Dorsolateral prefrontal cortex (tissue), 118 donors: ENCODE data around the gene THRA. TPM values are rescaled to one million over a fixed set of nuclear protein-coding genes. Genes with fewer than 3 reads are reported as not detected.

Source experiments
- microRNA-seq, 43 experiments: library from miRNA; unstranded; fragments of <30 nt; microRNA quantifications; one replicate each; pipeline ENCODE4 v1.2.0, GENCODE V29; 2022
- total RNA-seq, 120 experiments: library from RNA; stranded (reverse); gene quantifications; one replicate each; pipeline versions ENCODE4 v1.2.3 to v1.2.4, GENCODE V29; 2022

THRA gene
- total RNA-seq, 120 experiments from 2014 or later: 178 to 301 (median 231) TPM

Small RNA genes within 50 kb of the gene (microRNA-seq; reads per million reads assigned to microRNA genes)
- gene MIR6884: 0 to 2.3 (median 0.44) reads per million in 43 experiments

Other genes with a start within 250 kb of the THRA start
- gene IKZF3, start 198.7 kb upstream of the THRA start, total RNA-seq: 1 to 10 TPM in 85 of 120 experiments, under 1 TPM in 35; 0.35 to 5.2 (median 1.4) TPM
- not detected for gene ZPBP2, start 194.8 kb upstream of the THRA start, total RNA-seq
- 10 to 100 TPM in 118 of 120 experiments, 1 to 10 TPM in 2; 8.8 to 58.3 (median 24.9) TPM for gene GSDMB, start 144.3 kb upstream of the THRA start, total RNA-seq
- 10 to 100 TPM; 42.7 to 90.1 (median 58.8) TPM for gene ORMDL3, start 135.4 kb upstream of the THRA start, total RNA-seq
- gene LRRC3C, start 135.2 kb upstream of the THRA start, total RNA-seq: under 1 TPM in 6 of 120 experiments, not detected in 114; 0.47 to 1.00 (median 0.60) TPM
- gene GSDMA, start 100.0 kb upstream of the THRA start, total RNA-seq: 1 to 10 TPM in 1 of 120 experiments, under 1 TPM in 5, not detected in 114; 0.22 to 1.3 (median 0.35) TPM
- 100 to 1,000 TPM in 50 of 120 experiments, 10 to 100 TPM in 70; 70.5 to 136 (median 98.5) TPM for gene PSMD3, start 82.2 kb upstream of the THRA start, total RNA-seq
- gene CSF3, start 47.5 kb upstream of the THRA start, total RNA-seq: 100 to 1,000 TPM in 1 of 120 experiments, 10 to 100 TPM in 8, 1 to 10 TPM in 30, under 1 TPM in 25, not detected in 56; 0.30 to 105 (median 1.8) TPM
- 100 to 1,000 TPM in 59 of 120 experiments, 10 to 100 TPM in 61; 59.5 to 156 (median 99.1) TPM for gene MED24, start 8.6 kb upstream of the THRA start, total RNA-seq
- 10 to 100 TPM; 26.9 to 97.0 (median 62.1) TPM for gene NR1D1, start 37.6 kb downstream of the THRA start, total RNA-seq
- gene MSL1, start 59.0 kb downstream of the THRA start, total RNA-seq: 100 to 1,000 TPM in 116 of 120 experiments, 10 to 100 TPM in 4; 87.8 to 143 (median 120) TPM
- 100 to 1,000 TPM in 119 of 120 experiments, 10 to 100 TPM in 1; 95.0 to 216 (median 136) TPM for gene CASC3, start 77.6 kb downstream of the THRA start, total RNA-seq
- gene RAPGEFL1, start 114.5 kb downstream of the THRA start, total RNA-seq: 100 to 1,000 TPM in 59 of 120 experiments, 10 to 100 TPM in 61; 31.7 to 151 (median 99.5) TPM
- 100 to 1,000 TPM in 2 of 120 experiments, 10 to 100 TPM in 118; 48.9 to 103 (median 73.2) TPM for gene WIPF2, start 156.3 kb downstream of the THRA start, total RNA-seq
- 10 to 100 TPM in 12 of 120 experiments, 1 to 10 TPM in 108; 1.0 to 12.6 (median 6.7) TPM for gene CDC6, start 224.9 kb downstream of the THRA start, total RNA-seq
- 10 to 100 TPM; 10.4 to 38.8 (median 22.5) TPM for gene RARA, start 246.2 kb downstream of the THRA start, total RNA-seq